ENCODE results near the gene WEE2.
"Not testable (repeated sequence)": the region's sequence is repeated elsewhere in the genome, so short reads cannot be mapped to it uniquely, and the experiment has no call there.

WEE2 gene

DNA sequence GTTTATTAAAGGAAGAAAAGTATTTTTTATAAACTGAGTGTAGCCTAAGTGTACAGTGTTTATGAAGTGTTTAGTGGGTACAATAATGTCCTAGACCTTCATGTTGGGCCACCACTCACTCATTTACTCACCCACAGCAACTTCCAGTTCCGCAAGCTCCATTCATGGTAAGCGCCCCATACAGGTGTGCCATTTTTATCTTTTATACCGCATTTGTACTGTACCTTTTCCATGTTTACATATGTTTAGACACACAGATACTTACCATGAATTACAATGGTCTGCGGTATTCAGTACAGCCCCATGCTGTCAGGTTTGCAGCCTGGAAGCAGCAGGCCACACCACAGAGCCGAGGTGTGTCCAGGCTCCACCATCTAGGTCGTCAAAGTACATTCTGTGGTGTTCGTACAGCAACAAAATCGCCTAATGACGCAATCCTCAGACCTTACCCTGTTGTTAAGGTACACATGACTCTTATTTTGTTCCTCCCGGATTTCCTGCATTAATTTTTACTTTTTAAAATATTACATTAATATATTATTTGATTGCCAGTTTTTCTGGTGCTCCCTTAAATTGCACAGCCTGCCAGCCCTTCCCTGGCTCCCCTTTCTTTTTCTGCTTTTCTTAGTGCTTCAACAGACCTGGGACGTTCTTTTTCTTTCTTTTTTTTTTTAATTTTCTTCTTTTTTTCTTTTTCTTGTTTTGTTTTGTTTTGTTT, 29.1 kb downstream of the WEE2 start:
- TF ChIP-seq CTCF (IDR thresholded peaks at IDR 0.05; ENCODE audit: low read depth, low read length) = no peak
- peak overlapping the region; percentile 70 for H3K4me3 ChIP-seq (ENCODE audit: low read depth, low read length)

- TF ChIP-seq CTCF (IDR thresholded peaks at IDR 0.05; ENCODE audit: low read depth, low read length) = peak; percentile 82; the same call in 1 of the 2 replicates
- peak within 1 kb of the TSS; percentile 70 for H3K4me3 ChIP-seq (ENCODE audit: low read depth, low read length)
Observed at GRCh38 chr7:141737836-141738591, 29.9 kb downstream of the WEE2 start, which contains the start of gene SSBP1. SSBP1 (plus strand) TSS chr7:141738358; CDS start chr7:141739167, 809 bp downstream.

DNA sequence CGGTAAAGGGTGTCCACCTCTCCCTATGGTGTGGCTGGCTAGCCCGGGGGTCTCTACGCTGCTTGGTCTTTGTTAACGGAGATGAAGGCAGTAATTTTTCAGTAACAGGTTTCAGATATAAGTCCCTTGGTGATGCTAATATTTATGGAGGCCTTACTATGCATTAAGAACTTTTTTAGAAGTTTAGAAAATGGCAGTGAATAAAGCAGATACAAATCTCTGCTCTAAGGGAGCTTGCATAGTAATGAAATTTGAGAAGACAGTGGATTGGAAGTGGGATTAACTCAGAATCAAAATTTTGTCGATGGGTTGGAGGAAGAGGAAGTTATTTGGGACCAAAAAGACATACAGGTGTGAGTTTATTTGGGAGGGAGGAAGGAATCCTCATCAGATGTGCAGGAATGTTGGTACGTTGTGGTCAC, 30.4 kb downstream of the WEE2 start:
- TF ChIP-seq CTCF (IDR thresholded peaks at IDR 0.05; ENCODE audit: low read depth, low read length) = peak; percentile 5; the same call in 1 of the 2 replicates
- H3K4me3 ChIP-seq (ENCODE audit: low read depth, low read length) = peak overlapping the region; percentile 70

DNA sequence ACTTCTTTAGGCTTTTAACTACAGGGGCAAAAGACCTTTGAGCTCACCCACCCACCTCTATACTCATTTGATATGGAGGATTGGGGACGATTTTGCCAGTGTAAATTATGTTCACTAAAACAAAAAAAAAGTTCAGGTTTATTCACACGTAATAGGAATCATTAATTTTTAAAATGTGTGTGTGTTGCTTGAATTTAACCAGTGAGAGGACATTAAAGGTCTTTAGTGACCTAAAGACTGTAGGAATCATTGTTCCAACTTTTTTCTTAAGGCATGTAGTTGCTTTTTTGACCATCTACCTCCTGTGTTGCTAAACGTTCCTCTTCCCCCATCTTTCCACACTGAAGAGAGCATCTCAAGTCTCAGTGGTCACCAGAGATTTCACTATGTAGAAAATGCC, 31.1 kb downstream of the WEE2 start:
- peak overlapping the region; percentile 70 for H3K4me3 ChIP-seq (ENCODE audit: low read depth, low read length)
- TF ChIP-seq CTCF (IDR thresholded peaks at IDR 0.05; ENCODE audit: low read depth, low read length) = no peak

DNA sequence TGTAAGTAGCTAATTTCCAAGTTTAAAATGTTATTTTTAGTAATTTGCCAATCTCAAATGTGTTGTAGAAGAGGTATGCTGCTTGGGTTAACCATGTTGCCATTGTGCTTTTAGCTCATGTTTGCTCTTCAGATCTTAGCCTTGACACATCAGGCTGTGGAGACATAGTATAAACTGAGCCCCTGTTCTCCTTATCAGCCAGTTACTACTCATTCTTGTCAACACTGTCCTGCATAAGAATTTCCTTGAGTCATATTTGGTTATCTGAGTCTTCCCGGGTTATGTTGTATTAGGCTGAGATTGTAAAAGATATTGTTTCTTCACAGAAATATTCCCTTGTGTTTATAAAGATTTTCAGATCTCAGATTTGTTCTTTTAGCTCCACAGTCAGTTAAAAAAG, 34.1 kb downstream of the WEE2 start:
- no peak for TF ChIP-seq CTCF (IDR thresholded peaks at IDR 0.05; ENCODE audit: low read depth, low read length)
- H3K4me3 ChIP-seq (ENCODE audit: low read depth, low read length) = no peak overlapping the region

DNA sequence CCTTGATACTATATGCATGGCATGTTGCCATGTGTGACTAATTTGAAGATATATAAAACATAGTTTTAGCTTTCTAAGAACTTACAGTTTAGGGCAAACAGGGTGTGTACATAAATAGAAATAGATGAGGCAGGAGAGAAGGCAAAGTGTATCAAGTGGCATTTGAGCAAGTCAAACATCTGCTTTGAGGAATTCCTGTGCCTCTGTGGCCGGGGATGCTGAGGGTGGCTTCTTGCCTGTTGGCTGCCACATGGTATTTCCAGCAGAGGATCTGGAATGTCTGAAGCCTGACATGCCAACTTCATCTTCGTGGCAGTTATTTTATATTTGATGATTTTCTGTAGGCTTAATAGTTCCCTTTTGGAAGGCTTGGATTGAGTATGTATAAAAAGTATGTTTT, 36.0 kb downstream of the WEE2 start:
- TF ChIP-seq CTCF (IDR thresholded peaks at IDR 0.05; ENCODE audit: low read depth, low read length) = no peak
- no peak overlapping the region for H3K4me3 ChIP-seq (ENCODE audit: low read depth, low read length)

DNA sequence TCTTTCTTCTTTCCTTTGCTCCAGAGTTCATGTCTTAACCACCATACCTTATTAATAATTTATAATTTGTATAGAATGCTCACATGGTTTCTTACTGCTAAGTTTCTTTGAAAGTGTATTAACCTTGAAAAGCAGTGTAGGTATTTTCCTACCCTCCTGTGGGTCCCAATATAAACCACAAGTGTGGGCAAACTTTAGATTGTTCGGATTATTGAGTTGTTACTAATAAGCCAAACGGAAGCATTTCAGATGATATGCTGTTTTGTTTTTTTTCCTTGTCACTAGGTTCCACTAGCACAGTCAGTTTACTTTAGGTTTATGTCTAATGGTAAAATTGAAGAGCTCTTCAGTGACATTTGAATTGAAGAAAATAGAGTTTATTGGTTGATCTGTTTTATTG, 40.2 kb downstream of the WEE2 start:
- H3K4me3 ChIP-seq (ENCODE audit: low read depth, low read length) = no peak overlapping the region
- no peak for TF ChIP-seq CTCF (IDR thresholded peaks at IDR 0.05; ENCODE audit: low read depth, low read length)

- not testable (repeated sequence) for H3K4me3 ChIP-seq (ENCODE audit: low read depth, low read length)
Observed at GRCh38 chr7:141751904-141752303, 43.8 kb downstream of the WEE2 start.
